GM21367 (cell line): ENCODE results near the gene FBLN5.
"Not testable (repeated sequence)": the region's sequence is repeated elsewhere in the genome, so short reads cannot be mapped to it uniquely, and the experiment has no call there.

Experiments
- ATAC-seq: cut with Tn5 transposase; IDR thresholded peaks from one replicate; pipeline ENCODE4 v1.9.1; 2021; ENCODE audit not compliant: unreplicated experiment

Gene FBLN5

GRCh38 chr14:91886961-91887360, 60.5 kb downstream of the FBLN5 start:
- no peak for ATAC-seq

- no peak for ATAC-seq
Measured at GRCh38 chr14:91885839-91886238, 61.7 kb downstream of the FBLN5 start.

- no peak for ATAC-seq
Measured at GRCh38 chr14:91885113-91885712, 62.3 kb downstream of the FBLN5 start.

- no peak for ATAC-seq
Measured at GRCh38 chr14:91884664-91885063, 62.8 kb downstream of the FBLN5 start.

- ATAC-seq: no peak
Measured at GRCh38 chr14:91883753-91884152, 63.7 kb downstream of the FBLN5 start.

GRCh38 chr14:91882776-91883175, 64.7 kb downstream of the FBLN5 start:
- ATAC-seq: no peak

- no peak for ATAC-seq
Measured at GRCh38 chr14:91882369-91882768, 65.1 kb downstream of the FBLN5 start.

GRCh38 chr14:91879196-91879595, 68.3 kb downstream of the FBLN5 start:
- no peak for ATAC-seq

GRCh38 chr14:91878274-91878673, 69.2 kb downstream of the FBLN5 start:
- no peak for ATAC-seq

GRCh38 chr14:91877376-91877915, 70.0 kb downstream of the FBLN5 start:
- no peak for ATAC-seq

GRCh38 chr14:91876492-91876891, 71.0 kb downstream of the FBLN5 start:
- no peak for ATAC-seq

- ATAC-seq: no peak
Measured at GRCh38 chr14:91875525-91876286, 71.8 kb downstream of the FBLN5 start.

GRCh38 chr14:91873471-91874415, 73.8 kb downstream of the FBLN5 start:
- ATAC-seq: peak; percentile 75

GRCh38 chr14:91872517-91873470, 74.7 kb downstream of the FBLN5 start:
- ATAC-seq: peak; percentile 6

GRCh38 chr14:91872011-91872501, 75.4 kb downstream of the FBLN5 start:
- peak; percentile 40 for ATAC-seq

GRCh38 chr14:91871401-91871800, 76.1 kb downstream of the FBLN5 start:
- ATAC-seq: not testable (repeated sequence)

- no peak for ATAC-seq
Measured at GRCh38 chr14:91870890-91871289, 76.6 kb downstream of the FBLN5 start.

GRCh38 chr14:91870001-91870400, 77.5 kb downstream of the FBLN5 start:
- no peak for ATAC-seq

GRCh38 chr14:91869556-91869955, 77.9 kb downstream of the FBLN5 start:
- no peak for ATAC-seq
